CD14-positive monocyte (primary cell): Measurements from ENCODE around the gene HLA-DQA2. TPM values are rescaled to one million over a fixed set of nuclear protein-coding genes. Genes with fewer than 3 reads are reported as not detected.
"Not testable (repeated sequence)": the region's sequence is repeated elsewhere in the genome, so short reads cannot be mapped to it uniquely, and the experiment has no call there.

Source experiments
- DNase-seq, 3 donors: peaks; one replicate each; pipeline ENCODE4 v3.0.0-alpha.2; 2011 to 2022
- H2AFZ ChIP-seq: 2 replicates; pipeline ENCODE4 v1.6.0; 2012; ENCODE audit warnings: mild to moderate bottlenecking, low read depth, low read length, inconsistent platforms; ENCODE audit not compliant: insufficient read depth, poor library complexity, severe bottlenecking
- H3K27ac ChIP-seq, 2 donors: 1 replicate in 1 of 2; 2 replicates in 1 of 2; pipeline ENCODE4 v1.5.1; 2012 to 2013; ENCODE audit warnings: low read length in 2 of 2, control low read depth in 1 of 2, inconsistent platforms in 1 of 2, low read depth in 1 of 2, mild to moderate bottlenecking in 1 of 2
- H3K27me3 ChIP-seq, 2 donors: one replicate each; pipeline versions ENCODE4 v1.6.0 to v1.6.1; 2011 to 2013; ENCODE audit warnings: low read length in 2 of 2; ENCODE audit not compliant: control insufficient read depth in 2 of 2, insufficient read depth in 2 of 2
- H3K36me3 ChIP-seq, 2 donors: replicated peaks in 1 of 2; 1 replicate in 1 of 2; 2 replicates in 1 of 2; pipeline versions ENCODE4 v1.5.1 to v1.6.1; 2012 to 2013; ENCODE audit warnings: low read length in 2 of 2, control low read depth in 1 of 2, inconsistent platforms in 1 of 2, mild to moderate bottlenecking in 1 of 2; ENCODE audit not compliant: insufficient read depth in 2 of 2, control insufficient read depth in 1 of 2
- H3K4me1 ChIP-seq, 2 donors: 1 replicate in 1 of 2; 2 replicates in 1 of 2; pipeline versions ENCODE4 v1.5.1 to v1.6.1; 2012 to 2013; ENCODE audit warnings: low read length in 2 of 2, control low read depth in 1 of 2, inconsistent platforms in 1 of 2, mild to moderate bottlenecking in 1 of 2, moderate library complexity in 1 of 2; ENCODE audit not compliant: insufficient read depth in 2 of 2, control insufficient read depth in 1 of 2
- H3K4me2 ChIP-seq: replicated peaks from 2 replicates; pipeline ENCODE3; 2012; ENCODE audit warnings: low read length, moderate library complexity, mild to moderate bottlenecking; ENCODE audit not compliant: poor library complexity, severe bottlenecking; ENCODE audit errors: extremely low read depth
- H3K4me3 ChIP-seq, 3 experiments: fragments of 200-600 bp in 1 of 3; sonication (generic) in 1 of 3; replicated peaks in 1 of 3; 1 replicate in 2 of 3; 2 replicates in 1 of 3; pipeline ENCODE4 v1.5.1; 2011 to 2013; ENCODE audit warnings: low read length in 3 of 3, mild to moderate bottlenecking in 3 of 3, control low read depth in 2 of 3, low read depth in 2 of 3, inconsistent platforms in 1 of 3, moderate library complexity in 1 of 3
- H3K79me2 ChIP-seq: 2 replicates; pipeline ENCODE4 v1.6.0; 2012; ENCODE audit warnings: mild to moderate bottlenecking, control low read depth, inconsistent platforms, low read length, moderate library complexity; ENCODE audit not compliant: insufficient read depth
- H3K9ac ChIP-seq: 2 replicates; pipeline ENCODE4 v1.6.0; 2017; ENCODE audit warnings: low read length, mild to moderate bottlenecking; ENCODE audit not compliant: insufficient read depth, poor library complexity, severe bottlenecking
- H3K9me3 ChIP-seq, 2 donors: replicated peaks in 1 of 2; 1 replicate in 1 of 2; 2 replicates in 1 of 2; pipeline versions ENCODE4 v1.5.1 to v1.6.1; 2012 to 2013; ENCODE audit warnings: low read length in 2 of 2, control low read depth in 1 of 2; ENCODE audit not compliant: control insufficient read depth in 1 of 2, insufficient read depth in 1 of 2
- H4K20me1 ChIP-seq: 2 replicates; pipeline ENCODE4 v1.6.0; 2012; ENCODE audit warnings: mild to moderate bottlenecking, low read length, control low read depth, moderate library complexity; ENCODE audit not compliant: insufficient read depth
- H3K27ac Mint-ChIP-seq, 7 donors: one replicate each; pipeline ENCODE4 v1.8.0; 2020; ENCODE audit warnings: mild to moderate bottlenecking in 7 of 7, mixed read lengths in 7 of 7, moderate library complexity in 6 of 7, inconsistent platforms in 2 of 7
- H3K27me3 Mint-ChIP-seq, 3 donors: one replicate each; pipeline ENCODE4 v1.8.0; 2021 to 2022; ENCODE audit warnings: low read depth in 3 of 3, mild to moderate bottlenecking in 3 of 3, mixed read lengths in 3 of 3, moderate library complexity in 3 of 3, inconsistent platforms in 1 of 3
- H3K36me3 Mint-ChIP-seq, 2 donors: one replicate each; pipeline ENCODE4 v1.8.0; 2020; ENCODE audit warnings: mixed read lengths in 2 of 2, inconsistent platforms in 1 of 2, mild to moderate bottlenecking in 1 of 2
- H3K4me1 Mint-ChIP-seq: one replicate; pipeline ENCODE4 v1.8.0; 2020; ENCODE audit warnings: mild to moderate bottlenecking, mixed read lengths
- H3K4me3 Mint-ChIP-seq, 2 donors: one replicate each; pipeline ENCODE4 v1.8.0; 2020; ENCODE audit warnings: mild to moderate bottlenecking in 2 of 2, mixed read lengths in 2 of 2, moderate library complexity in 1 of 2
- H3K9me3 Mint-ChIP-seq, 7 donors: one replicate each; pipeline ENCODE4 v1.8.0; 2020 to 2022; ENCODE audit warnings: mixed read lengths in 7 of 7, mild to moderate bottlenecking in 6 of 7, moderate library complexity in 6 of 7, inconsistent platforms in 2 of 7
- WGBS: methylation state at CpG from one replicate; pipeline ENCODE4 v1.1.5; 2013; ENCODE audit warnings: missing lambda C conversion rate; ENCODE audit not compliant: insufficient coverage; 5-methylcytosine and 5-hydroxymethylcytosine counted together
- intact Hi-C, 2 donors: fragments of 100-400 bp; cut with micrococcal nuclease; formaldehyde crosslinking; loops; one replicate each; pipeline versions ENCODE4 v1.15.0 to v1.15.1; 2023
- polyA plus RNA-seq, 3 donors: library from polyadenylated mRNA; depleted of rRNA in 1 of 3; unstranded in 2 of 3; stranded (reverse) in 1 of 3; fragments of 300-500 nt in 2 of 3; fragments of >200 nt in 1 of 3; fragmentation: Illumina TruSeq in 2 of 3; gene quantifications; 1 replicate in 2 of 3; 2 replicates in 1 of 3; pipeline ENCODE4 v1.2.3, GENCODE V29; 2012 to 2021
- TF ChIP-seq, protein P1 (sequence below): fragments of 200-600 bp; IDR thresholded peaks from one replicate; pipeline ENCODE4 v1.8.0; 2022; ENCODE audit warnings: antibody characterized with exemption, mild to moderate bottlenecking

Gene HLA-DQA2
- polyA plus RNA-seq, 3 donors: 0.24 to 53.5 (median 15.5) TPM

DNA sequence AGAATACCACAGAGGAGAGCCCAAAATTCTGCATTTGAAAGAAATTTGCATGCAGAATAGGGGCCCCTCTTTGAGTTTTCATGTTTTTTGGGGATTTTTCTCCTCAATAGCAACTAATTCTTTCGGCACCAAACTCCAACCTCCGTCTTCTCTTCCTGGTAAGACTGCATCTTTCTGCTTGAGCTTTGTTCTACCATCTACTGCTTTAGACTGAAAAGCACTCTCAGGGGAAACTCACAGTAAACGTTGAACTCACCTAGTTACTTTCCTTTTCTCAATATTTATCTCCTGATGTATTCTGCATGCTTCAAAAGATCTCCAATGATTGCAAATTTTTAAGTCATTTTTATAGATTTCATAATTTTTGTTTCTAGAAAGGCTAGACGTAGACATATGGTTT, 37.8 kb upstream of the HLA-DQA2 start:
- Histone ChIP-seq H3K4me1 (peaks cover 4 to 7% of the 10 kb centered on the region in 2 donors), H3K4me2 (no peak overlapping the region), H3K79me2 (no peaks in the 10 kb centered on the region), H3K9me3 (no peaks in the 10 kb centered on the region), H3K9ac (no peak overlapping the region), H3K27me3 (peaks cover 8 to 20% of the 10 kb centered on the region in 2 donors), H2AFZ (no peak overlapping the region), H3K27ac (no peak overlapping the region), H3K4me3 (no peak overlapping the region), H4K20me1 (no peaks in the 10 kb centered on the region), H3K36me3 (no peaks in the 10 kb centered on the region)
- TF ChIP-seq, protein P1, sequence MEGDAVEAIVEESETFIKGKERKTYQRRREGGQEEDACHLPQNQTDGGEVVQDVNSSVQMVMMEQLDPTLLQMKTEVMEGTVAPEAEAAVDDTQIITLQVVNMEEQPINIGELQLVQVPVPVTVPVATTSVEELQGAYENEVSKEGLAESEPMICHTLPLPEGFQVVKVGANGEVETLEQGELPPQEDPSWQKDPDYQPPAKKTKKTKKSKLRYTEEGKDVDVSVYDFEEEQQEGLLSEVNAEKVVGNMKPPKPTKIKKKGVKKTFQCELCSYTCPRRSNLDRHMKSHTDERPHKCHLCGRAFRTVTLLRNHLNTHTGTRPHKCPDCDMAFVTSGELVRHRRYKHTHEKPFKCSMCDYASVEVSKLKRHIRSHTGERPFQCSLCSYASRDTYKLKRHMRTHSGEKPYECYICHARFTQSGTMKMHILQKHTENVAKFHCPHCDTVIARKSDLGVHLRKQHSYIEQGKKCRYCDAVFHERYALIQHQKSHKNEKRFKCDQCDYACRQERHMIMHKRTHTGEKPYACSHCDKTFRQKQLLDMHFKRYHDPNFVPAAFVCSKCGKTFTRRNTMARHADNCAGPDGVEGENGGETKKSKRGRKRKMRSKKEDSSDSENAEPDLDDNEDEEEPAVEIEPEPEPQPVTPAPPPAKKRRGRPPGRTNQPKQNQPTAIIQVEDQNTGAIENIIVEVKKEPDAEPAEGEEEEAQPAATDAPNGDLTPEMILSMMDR: no peak
- Mint-ChIP-seq H3K27me3 (peaks cover 8 to 30% (median 22%) of the 10 kb centered on the region in 3 donors), H3K9me3 (peaks cover 0 to 3% (median 0%) of the 10 kb centered on the region in 7 donors), H3K27ac (no peak overlapping the region), H3K36me3 (no peaks in the 10 kb centered on the region), H3K4me3 (no peak overlapping the region), H3K4me1 (peaks cover 7% of the 10 kb centered on the region)
- intact Hi-C loops: loop anchor here (5.0 to 10.0 kb wide), 4 partner anchors 91 to 291 kb away; no protein-coding TSS in a partner anchor
- 94% methylated on average over 2 of the region's 4 CpGs for WGBS
- DNase-seq: no peak

DNA sequence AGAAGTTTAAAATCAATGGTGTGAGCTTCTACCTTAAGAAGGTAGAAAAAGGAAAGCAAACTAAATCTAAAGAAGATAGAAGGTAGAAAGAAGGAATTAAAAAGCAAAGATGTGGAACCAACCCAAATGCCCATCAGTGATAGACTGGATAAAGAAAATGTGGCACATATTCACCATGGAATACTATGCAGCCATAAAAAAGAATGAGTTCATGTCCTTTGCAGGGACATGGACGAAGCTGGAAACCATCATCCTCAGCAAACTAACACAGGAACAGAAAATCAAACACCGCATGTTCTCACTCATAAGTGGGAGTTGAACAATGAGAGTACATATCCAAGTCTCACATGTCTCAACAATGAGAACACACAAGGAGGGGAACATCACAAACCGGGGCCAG, 36.0 kb upstream of the HLA-DQA2 start:
- not testable (repeated sequence) for H3K36me3 Mint-ChIP-seq, H3K27ac Mint-ChIP-seq, H3K9me3 ChIP-seq, H3K4me3 Mint-ChIP-seq, H4K20me1 ChIP-seq, H3K36me3 ChIP-seq, H3K4me1 Mint-ChIP-seq, H2AFZ ChIP-seq, H3K4me1 ChIP-seq, H3K4me3 ChIP-seq, H3K4me2 ChIP-seq, H3K9ac ChIP-seq, DNase-seq, H3K9me3 Mint-ChIP-seq, H3K27ac ChIP-seq, H3K79me2 ChIP-seq
- intact Hi-C loops: loop anchor here in 1 of 2 donors (10.0 kb wide), 1 partner anchor 90 kb away; no protein-coding TSS in a partner anchor
- WGBS: no CpG with 5 or more reads among the region's 3 CpGs
- peaks cover 8 to 28% (median 21%) of the 10 kb centered on the region in 3 donors for H3K27me3 Mint-ChIP-seq
- peaks cover 8 to 20% of the 10 kb centered on the region in 2 donors for H3K27me3 ChIP-seq
